Activated CD4-positive, alpha-beta T cell treated with anti-CD3 and anti-CD28 coated beads for 1 hour (primary cell): ENCODE measurements around the gene VPS51.

Experiments
- DNase-seq: peaks from one replicate; pipeline ENCODE4 v3.0.0-alpha.2; 2020

The VPS51 gene

GRCh38 chr11:65121865-65122696 is 26.1 kb downstream of the VPS51 start, which contains the start of the genes FAU and MRPL49:
TSS of gene FAU (minus strand) at chr11:65122134. CDS start at chr11:65121813, 321 bp downstream.
TSS of gene MRPL49 (plus strand) at chr11:65122321. CDS start at chr11:65122347, 26 bp downstream.
- DNase-seq = peak; percentile 98

- no peak for DNase-seq
These were observed 28.6 kb downstream of the VPS51 start for GRCh38 chr11:65124480-65125196.

GRCh38 chr11:65125197-65126056 is 29.4 kb downstream of the VPS51 start:
- DNase-seq = no peak

DNA sequence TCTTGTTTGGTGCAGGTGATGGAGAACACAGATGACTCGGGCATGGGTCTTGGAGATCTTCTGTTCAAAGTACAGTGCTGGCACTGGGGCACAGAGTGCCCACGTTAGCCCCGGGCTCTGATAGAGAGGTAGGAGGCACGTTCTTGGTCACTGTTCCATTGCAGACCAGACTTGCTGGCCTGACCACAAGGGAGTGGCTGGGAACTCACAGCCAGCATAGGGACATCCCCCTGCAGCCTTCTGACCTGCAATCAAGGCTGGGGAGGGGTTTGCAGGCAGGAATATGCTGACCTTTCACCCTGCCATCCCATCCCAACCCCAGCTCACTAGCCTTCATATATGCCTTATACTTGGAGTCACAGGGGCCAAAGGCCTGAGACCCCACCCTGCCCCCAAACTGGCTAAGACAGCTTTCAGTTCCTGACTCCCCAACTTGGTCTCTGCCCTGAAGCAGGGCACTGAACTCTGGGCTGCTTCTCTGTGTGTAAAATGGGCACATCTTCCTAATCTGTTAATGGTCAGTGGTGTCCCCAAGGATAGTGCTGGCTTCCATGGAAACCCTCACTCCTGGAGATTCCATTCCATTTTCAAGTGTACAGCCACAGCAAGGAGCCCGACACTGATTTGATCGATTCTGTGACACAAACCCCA is 30.7 kb downstream of the VPS51 start:
- no peak for DNase-seq

DNA sequence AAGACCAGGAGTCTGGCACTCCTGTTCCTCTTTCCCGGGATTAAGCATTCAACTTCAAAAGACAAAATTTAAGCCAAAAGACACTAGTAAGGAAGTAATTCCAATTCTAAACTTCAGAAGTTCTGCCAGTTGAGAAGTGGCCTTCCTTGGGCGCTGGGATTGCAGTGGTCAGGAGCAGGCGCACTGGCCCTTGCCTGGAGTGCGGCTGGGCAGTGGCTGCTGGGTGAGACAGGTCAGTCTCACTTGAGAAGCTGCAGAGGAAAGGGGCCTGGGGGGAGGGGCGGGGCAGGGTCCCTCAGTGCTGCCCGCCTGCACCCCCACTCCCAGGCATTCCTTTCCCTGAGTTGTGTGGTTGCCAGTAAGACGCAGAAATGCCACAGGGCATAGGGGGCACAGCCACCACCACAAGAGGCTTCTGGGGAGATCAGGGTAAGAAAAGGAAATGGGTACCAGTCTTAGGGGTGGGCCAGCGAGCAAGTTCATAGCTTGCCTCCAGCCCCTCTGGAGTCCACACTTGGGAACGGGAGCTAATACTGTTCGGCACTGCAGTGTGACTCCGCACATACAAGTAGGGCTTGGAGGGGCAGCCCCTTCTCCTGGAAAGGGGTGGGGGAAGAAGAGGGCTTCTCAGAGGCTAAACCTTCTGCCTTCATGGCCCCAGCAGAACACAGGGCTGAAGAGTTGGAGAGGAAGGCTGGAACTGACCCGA is 31.6 kb downstream of the VPS51 start:
- no peak for DNase-seq

- no peak for DNase-seq
These were observed 32.5 kb downstream of the VPS51 start for GRCh38 chr11:65128182-65129145.

DNA sequence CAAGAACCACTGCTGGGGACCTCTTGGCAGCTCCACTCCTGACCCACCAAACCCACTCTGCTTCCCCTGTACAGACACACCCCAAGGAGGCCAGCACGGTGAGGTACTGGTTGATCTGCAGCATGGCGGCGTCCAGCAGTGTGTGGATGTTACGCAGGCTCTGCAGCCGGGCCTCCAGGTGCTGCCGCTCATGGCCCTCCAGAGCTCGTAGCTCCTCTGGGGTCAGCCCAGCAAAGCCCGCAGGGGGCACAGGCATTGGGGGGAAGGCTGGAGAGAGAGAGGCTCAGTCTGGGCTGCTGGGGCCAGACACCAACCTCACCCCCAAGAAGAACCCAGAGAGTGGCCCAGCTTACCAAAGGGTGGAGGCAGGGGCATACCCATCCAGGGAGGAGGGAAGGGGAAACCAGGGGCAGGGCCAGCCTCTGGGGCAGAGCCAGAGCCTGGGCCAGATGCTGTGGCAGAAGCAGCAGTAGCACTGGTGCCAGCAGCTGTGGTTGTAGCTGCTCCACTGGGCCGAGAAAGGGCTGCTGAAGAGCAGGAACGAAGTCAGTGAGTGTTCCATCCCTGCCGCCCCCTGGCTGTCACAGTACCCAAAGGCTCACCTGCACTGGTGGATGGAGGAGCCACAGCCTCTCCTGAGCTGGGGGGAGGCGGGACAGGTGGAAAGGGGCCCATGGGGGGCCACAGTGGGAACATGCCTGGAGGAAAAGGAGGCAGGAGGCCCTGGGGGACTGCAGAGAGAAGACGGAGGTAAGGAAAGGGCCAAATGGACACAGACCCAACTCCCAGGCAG is 33.8 kb downstream of the VPS51 start:
- DNase-seq = no peak

DNA sequence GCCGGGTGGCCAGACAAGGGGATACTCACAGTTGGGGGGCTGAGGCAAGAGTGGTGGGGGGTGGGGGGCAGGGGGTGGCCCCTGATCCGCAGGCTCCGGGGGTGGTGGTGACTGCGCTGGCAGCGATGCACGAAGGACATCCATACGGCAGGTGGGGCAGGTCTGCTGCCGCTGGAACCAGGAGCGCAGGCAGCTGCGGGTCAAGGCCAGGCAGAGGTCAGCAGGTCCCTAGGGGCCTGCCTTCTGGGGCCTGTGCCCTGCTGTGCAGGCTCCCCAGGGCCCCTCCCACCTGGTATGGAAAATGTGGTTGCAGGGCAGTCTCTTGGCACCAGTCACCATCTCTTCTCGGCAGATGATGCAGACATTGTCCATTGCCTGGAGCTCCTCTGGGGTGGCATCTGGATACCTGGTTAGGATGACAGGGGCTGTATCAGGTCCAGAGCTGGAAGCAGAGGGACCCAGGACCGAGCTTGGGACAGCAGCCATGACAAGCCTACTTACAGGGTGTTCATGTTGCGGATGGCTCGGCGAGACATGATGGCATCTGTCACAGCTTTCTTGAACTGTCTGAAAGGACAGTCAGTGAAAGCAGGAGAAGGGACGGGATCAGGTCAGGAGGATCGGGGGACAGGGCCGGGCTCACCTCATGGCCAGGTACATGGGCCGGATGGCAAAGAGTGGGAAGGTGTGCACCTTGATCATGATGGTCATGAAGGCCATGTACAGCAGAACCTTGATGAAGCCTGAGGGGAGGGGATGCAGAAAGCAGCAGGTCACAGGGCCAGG is 34.8 kb downstream of the VPS51 start:
- DNase-seq = no peak

DNA sequence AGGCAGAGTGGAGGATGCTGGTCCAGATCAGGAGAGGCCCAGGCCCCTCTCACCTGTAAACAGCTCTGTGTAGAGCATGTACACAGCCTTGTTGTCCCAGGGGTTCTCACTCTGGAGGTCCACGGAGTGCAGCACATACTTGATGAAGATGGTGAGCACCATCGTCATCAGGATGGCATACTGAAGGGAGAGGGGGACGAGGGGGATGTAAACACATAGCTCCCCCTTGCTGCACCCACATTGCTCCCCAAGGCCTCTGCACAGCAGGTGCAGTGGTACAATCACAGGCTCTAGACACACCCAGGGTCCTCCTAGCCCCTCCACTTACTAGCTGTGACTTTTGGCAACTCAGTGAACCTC is 35.4 kb downstream of the VPS51 start:
- no peak for DNase-seq

DNA sequence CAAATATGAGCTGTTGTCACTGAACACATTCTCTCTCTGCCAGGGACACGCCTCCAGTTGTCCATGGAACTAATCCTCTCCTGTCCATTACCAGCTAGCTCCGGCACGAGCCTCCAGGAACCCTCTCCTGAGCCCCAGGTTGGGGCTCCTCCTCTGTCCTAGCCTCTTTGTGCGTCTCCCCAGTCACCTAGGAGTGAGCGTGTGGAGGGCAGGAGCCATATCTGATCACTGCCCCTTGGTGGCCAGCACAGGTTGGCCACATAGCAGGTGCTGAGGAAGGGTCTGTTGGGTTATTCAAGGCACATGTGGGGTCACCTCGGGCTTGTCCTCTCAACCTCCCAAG is 35.9 kb downstream of the VPS51 start:
- DNase-seq = no peak

DNA sequence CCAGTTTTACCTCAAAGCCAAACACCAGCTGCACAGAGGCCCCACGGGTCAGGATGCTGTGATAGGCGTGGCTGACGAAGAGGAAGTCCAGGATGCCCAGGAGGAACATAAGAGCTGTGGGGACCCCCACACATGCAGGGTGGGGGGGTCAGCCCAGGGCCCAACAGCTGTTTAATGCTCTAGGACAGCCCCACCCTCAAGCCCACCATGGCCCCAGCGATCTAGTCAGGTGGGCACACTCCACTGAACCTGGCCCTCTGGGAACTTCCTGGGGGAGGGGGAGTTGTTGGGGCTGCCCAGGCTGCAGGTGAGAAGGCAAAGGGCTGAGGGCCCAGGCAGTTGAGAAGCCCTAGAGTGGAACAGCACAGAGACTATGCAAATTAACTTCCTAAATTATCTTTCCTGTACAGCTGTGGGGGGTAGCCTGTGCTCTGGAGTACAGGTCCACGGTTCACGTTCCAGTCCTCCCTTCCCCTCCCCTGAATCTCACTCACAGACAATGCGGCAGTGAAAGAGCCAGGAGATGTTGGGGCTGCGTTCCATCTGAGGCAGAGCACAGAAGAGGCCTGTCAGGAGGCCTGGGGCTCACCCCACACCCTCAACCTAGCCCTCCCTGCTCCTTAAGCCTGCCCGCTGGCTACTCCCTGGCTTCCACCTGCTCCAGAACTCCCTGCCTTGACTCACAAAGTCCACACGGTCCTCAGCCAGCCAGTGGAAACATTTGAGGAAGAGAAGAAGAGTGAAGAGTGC is 36.4 kb downstream of the VPS51 start:
- DNase-seq = no peak

GRCh38 chr11:65132988-65133700 is 37.1 kb downstream of the VPS51 start:
- DNase-seq = no peak

GRCh38 chr11:65133724-65134123 is 37.7 kb downstream of the VPS51 start:
- DNase-seq = no peak

- DNase-seq = peak; percentile 87
These were observed 38.4 kb downstream of the VPS51 start, which contains the start of gene SYVN1 for GRCh38 chr11:65134240-65134951. TSS of gene SYVN1 (minus strand) at chr11:65134519. CDS start at chr11:65133601, 918 bp downstream.

- DNase-seq = peak; percentile 73
These were observed 39.1 kb downstream of the VPS51 start for GRCh38 chr11:65134952-65135632.

- DNase-seq = no peak
These were observed 39.7 kb downstream of the VPS51 start for GRCh38 chr11:65135633-65136145.
